Esophagus mucosa (tissue), 1 donor: ENCODE measurements around the gene TOLLIP. TPM values are rescaled to one million over a fixed set of nuclear protein-coding genes. Genes with fewer than 3 reads are reported as not detected.

Experiments used
- ATAC-seq: fragments of 200-7000 bp; cut with Tn5 transposase; one replicate; pipeline ENCODE4 v1.9.1; 2020
- total RNA-seq: library from RNA; stranded (reverse); gene quantifications from one replicate; pipeline ENCODE4 v1.2.4, GENCODE V29; 2023
- donor health status: DM: yes; HTN: yes; CAD: no.

Gene TOLLIP
- total RNA-seq, 1 donor from 2014 or later, result 118 TPM

- no peak for ATAC-seq
Measured at GRCh38 chr11:1310772-1311468, 1.5 kb upstream of the TOLLIP start.

GRCh38 chr11:1310318-1310687 is 871 bp upstream of the TOLLIP start:
- no peak for ATAC-seq

DNA sequence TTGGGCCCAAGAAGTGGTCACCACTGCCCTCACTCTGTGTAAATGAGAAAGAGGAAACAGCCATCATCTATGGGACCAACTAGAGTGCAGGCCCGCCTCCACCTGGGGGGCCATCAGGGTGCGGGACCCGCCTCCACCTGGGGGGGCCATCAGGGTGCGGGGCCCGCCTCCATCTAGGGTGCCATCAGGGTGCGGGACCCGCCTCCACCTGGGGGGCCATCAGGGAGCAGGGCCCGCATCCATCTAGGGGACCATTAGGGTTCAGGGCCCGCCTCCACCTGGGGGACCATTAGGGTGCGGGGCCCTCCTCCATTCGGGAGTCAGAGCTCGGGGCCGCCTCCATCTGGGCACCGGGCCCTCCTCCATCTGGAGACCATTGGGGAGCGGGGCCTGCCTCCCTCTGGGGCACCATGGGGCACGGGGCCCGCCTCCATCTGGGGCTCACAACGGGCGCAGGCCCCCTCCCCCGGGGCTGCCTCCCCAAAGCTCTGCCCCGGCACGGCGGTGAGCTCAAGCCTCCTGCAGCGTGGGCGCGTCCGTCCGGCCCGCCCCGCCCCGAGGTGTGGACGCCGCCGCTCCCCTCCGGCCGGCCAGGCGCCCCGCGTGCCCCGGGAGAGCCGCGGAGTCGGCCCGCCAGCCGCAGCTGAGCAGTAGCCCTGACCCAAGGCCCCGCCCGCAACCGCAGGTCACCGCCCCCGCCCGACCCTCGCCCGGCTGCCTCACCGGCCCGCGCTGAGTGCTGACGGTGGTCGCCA is 512 bp downstream of the TOLLIP start:
- ATAC-seq, result peak; percentile 33

- ATAC-seq, result peak; percentile 5
Measured at GRCh38 chr11:1307998-1308742, 1.3 kb downstream of the TOLLIP start.

DNA sequence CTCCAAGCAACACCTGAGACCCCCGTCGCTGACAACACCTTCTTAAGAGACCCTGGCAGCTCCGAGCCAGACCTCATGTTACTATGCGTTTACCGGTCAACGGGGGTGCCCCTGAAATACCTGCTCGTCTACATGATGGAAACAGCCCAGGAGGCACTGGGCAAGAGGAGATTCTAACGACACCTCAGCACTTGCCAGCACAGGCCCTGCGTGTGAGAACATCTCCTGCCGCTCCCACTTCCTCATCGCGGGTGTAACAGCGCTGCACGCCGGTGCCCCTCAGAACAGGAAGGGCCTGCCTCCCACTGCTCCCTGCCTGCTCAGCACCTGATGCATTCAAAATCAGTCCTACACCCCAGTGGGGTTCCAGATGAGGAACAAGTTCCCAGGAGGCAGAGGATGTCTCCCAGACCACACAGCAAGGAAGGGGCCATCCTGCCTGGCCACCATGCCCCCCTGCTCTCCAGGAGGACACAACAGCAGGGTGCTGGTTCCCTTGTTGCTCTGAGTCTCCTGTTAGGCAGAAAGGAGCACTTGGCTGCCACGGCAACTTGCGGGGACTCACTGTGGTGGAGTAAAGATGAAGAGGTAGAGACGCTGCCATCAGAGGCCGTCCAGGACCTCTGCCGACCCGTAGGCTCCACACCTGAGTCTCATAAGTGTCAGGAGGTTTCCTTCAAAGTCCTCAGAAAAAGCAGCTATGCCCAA is 2.1 kb downstream of the TOLLIP start:
- peak; percentile 70 for ATAC-seq

DNA sequence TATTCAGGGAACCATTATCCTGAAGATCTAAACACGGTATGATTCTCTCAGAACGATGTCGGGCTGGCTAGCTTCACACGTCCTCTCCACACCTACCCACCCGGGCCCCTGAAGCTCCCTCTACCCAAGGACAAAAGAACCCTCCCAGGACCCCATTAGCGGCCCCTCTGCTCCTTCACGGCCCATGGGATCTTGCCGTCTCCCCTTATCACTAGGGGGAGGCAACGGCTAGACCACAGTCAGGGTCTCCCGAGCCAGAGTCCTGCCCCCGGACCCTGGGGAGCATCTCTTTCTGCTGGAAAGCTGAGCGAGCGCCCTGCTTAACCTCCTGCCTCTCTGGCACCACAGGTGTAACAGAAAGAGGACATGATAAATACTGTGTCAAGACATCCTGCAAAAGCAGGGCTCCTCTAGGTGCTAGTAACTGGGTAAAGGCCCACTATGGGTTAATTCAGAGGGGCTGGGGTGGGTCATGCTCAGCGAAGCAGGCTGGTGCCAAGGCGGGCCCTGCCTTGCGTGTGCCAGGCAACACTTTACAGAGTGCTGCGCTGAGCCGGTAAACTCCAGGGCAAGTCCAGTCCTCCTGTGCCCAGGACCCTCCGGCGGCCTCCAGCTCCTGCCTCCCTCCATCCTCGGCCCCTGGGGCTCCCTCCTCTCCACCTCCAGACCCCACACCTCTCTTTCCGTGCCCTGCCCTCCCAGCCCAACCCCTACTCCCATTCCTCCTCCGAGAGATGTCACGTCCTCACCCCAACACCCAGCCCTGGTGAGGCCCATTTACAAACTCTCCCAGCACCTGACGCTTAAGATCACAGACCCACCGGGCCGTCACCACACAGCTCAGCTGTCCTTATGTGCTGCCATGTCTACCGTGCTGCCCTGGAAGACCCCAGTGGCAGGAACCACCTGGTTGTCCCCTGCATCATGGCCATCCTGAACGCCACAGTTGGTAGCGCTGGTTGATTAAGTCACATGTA is 3.0 kb downstream of the TOLLIP start:
- no peak for ATAC-seq

GRCh38 chr11:1305501-1306056 is 3.9 kb downstream of the TOLLIP start:
- ATAC-seq, result no peak

DNA sequence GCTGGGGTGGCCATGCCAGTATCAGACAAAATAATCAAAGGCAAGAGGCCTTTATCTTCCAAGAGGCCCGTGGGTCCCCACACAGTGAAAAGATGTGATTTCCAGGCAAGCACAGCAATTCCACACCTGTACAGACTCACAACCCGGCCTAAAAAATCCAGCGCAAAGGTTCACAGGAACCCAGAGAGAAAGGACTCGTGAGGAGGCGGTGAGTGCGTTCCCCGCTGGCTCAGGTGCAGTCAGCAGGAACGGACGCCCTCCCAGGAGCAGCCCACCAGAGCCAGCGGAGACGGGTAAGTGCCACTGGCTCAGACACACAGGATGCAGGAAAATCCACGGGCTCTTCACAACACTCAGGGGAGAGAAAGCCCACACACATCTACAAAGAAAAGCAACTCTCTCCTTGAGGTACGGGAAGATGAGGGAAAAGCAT is 4.4 kb downstream of the TOLLIP start:
- no peak for ATAC-seq

- no peak for ATAC-seq
Measured at GRCh38 chr11:1304380-1304779, 5.1 kb downstream of the TOLLIP start.

- ATAC-seq, result no peak
Measured at GRCh38 chr11:1303973-1304372, 5.5 kb downstream of the TOLLIP start.

DNA sequence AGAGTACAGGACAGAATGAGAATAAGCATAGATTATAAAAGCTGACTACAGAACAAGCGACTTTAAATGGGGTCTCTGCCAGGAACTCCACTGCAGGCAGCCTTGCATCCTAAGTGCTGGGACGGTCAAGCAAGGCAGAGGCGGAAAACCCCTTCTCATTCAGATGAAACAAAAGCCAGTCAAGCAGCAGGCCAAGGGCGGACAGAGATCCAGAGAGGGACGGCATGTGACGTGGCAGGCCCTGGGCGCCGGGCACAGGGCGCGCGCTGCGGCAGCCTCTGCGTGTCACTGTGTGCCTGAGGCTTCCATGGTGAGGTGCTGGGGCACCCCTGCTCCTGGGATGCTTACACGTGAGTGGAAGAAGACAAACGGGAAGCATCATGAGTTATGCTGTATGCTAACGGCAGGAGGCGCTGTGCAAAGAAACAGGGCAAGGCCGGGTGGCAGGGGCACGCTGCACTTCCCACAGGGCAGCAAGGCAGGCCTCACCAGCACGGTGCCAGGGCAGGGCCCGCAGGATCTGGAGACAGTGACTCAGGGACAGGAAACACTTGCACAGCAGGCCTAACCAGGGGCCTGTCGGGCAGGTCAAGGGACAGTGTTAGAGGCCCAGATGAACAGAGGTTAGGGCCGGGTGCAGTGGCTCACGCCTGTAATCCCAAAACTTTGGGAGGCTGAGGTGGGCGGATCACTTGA is 6.2 kb downstream of the TOLLIP start:
- peak; percentile 87 for ATAC-seq

- ATAC-seq, result no peak
Measured at GRCh38 chr11:1302461-1303125, 6.8 kb downstream of the TOLLIP start.

GRCh38 chr11:1302041-1302460 is 7.4 kb downstream of the TOLLIP start:
- no peak for ATAC-seq

DNA sequence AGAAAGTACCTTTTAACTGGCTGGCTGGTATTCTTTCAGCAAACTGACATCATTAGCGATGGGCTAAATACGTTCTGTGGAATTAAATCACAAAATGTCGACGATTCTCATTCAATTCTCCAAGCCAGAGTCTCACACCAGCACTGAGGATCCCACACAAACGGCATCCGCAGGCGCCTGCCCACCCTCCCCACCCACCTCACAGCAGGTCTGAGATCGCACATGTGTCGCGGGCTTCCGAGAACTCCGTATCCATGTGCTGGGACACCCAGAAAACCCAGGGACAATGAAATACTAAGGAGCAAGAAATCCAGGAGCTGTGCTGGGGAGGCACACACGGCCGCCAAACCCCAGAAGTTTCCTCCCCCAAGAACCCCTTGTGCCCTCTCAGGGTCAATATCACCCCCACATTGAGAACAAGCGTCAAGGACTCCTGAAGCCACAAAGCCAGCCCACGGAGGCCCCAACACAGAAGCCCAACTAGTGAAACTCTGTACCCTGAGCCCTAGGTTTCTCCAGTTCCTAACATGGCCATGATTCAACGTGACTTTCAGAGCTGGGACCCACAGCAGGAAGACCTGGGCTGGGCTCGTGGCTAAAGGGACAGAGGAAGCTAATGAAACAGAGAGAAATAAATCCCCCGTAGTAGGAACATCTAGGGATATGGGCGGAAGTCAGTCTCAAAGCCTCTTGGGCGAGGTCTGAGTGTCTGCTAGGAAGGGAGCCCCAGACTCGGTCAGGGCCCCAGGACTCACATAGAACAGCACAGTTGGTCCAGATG is 8.0 kb downstream of the TOLLIP start:
- no peak for ATAC-seq

- no peak for ATAC-seq
Measured at GRCh38 chr11:1300569-1301187, 8.8 kb downstream of the TOLLIP start.

DNA sequence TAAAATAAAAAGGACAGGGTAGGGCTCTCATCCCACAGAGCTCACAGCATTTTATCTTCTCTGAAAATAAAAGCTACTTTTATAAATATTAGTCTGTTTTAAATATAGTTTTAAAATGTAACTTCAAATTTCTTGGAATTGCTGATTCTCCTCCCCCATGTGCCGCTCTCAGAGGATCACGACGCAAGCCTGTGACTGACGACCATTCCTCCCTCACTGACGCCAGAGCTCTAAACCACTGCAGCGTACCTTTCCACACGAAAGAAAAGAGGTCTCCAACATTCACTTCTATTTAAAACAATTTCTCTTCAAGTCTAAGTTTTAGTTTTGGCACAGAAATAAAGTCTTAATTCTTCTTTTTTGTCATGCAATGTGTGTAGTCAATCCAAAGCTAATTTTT is 9.3 kb downstream of the TOLLIP start:
- no peak for ATAC-seq

GRCh38 chr11:1299621-1300020 is 9.8 kb downstream of the TOLLIP start:
- no peak for ATAC-seq

DNA sequence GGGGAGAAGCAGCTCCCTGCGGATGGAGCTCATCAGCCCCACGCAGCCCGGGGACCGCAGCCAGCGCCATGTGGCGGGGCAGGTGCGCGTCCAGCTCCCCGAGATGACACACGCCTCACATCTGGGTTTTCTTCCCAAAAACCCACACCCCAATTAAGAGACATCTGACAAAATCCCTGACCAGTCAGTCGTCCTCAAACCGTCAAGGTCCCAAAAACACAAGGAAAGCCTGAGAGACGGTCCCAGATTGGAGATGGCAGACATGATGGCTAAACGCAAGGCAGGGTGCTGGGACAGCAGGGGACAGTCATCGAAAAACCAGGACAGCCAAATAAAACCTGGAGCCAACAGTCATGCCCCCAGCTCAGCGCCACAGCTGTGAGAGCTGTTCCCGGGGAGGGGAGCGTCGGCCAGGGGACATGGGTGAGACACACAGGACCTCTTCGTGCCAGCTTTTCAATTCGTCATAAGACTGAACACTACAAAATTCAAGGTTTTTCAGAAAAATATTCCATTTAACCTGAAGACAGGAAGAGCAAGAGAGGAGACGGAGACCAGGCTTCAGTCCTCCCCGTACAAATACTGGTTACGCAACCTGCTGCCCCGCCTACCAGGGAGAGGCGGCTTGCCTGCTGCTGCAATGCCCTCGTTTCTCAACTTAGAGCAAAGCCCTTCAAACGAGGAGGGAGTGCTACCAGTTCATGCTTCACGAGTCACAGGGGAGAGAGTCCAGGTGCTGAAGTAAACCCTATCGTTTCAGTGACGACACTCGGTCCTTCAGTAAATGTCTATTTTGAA is 10.5 kb downstream of the TOLLIP start:
- peak; percentile 78 for ATAC-seq
